HK-2 (cell line): ENCODE data around the gene COQ6.
"Not testable (repeated sequence)": the region's sequence is repeated elsewhere in the genome, so short reads cannot be mapped to it uniquely, and the experiment has no call there.

ENCODE experiments used
- DNase-seq: peaks from one replicate; pipeline ENCODE4 v3.0.0-alpha.2; 2018; ENCODE audit not compliant: unreplicated experiment

COQ6 gene

DNA sequence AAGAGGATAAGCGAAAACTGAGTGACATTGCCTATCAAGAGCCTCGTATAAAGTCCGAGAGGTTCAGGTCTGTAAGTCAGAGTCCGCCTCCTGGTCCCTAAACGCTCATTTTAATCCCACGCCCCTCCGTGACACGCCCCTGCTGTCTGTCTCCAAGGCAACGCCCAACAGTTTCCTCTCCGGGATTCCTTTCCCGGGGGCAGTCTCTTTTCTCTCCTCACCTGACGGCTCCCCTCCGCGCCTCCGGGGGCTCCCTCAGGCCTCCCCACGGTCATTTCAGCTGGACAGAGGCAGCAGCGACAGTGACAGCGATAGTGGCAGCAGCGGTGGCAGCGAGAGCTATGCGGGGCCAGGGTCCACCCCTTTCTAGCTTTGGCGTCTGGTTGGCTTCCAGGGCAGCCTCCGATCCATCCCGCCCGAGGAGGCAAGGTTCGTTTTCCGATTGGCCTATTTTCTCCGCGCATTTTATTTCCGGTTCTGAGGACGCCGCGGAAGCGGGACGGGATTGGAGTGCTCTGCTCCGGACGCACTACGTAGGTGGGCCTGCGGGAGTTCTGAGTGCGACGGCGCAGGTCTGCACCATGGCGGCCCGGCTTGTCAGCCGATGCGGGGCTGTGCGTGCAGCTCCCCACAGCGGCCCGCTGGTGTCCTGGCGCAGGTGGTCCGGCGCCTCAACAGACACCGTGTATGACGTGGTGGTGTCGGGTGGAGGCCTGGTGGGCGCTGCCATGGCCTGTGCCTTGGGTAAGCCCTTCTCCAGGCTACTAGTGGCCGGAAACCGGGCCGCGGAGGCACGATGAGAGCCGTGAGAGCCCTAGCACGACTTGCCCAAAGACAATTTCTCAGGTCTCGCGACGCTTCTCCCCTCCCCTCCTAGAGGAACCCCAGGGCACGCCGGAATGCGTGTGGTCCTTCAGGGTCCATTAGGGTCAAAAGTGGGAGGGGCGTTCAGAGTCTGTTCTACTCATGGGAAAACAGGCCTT, at the start of gene COQ6, which contains the start of gene FAM161B:
Gene COQ6 (plus strand): TSS at position 551 of the 983 bp plus-strand sequence. CDS start 31 bp downstream, at position 582.
Gene FAM161B (minus strand): TSS at position 343 of the 983 bp plus-strand sequence. CDS start 68 bp downstream, at position 275.
- peak; percentile 95 for DNase-seq

DNA sequence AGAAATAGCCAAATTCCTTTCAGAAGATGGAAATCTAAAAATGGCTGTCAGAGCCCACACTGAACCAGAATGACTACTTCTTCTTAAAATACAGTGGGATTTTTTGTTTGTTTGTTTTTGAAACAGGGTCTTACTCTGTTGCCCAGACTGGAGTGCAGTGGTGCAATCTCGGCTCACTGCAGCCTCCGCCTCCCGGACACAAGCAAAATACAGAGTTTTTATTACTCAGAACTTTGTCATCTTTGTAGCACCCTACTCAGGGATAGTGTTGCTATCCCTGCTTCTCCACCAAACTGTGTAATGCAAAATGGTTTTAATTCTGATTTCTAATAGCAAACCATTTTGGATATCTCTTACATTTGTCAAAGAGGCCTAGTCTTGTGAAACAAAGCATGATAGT, 47.1 kb upstream of the COQ6 start:
- DNase-seq = no peak

DNA sequence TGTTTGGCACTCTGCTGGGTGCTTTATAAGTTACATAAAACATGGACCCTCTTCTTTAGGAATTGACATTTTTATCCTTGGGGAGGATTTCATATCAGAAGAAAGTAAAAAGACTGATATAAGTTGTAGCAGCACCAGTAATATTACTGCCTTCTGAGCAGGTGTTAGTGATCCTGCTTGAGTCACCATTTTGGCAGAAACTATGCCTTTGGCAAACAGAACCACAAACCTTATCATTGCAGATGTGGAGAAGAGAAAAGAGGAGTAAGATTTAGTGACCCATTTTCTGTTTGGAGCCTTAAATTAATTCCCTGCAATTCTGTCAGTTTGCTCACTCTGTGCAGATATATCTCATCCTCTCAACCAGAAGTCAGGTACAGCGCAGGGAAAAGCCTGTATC, 40.4 kb upstream of the COQ6 start:
- DNase-seq = no peak

DNA sequence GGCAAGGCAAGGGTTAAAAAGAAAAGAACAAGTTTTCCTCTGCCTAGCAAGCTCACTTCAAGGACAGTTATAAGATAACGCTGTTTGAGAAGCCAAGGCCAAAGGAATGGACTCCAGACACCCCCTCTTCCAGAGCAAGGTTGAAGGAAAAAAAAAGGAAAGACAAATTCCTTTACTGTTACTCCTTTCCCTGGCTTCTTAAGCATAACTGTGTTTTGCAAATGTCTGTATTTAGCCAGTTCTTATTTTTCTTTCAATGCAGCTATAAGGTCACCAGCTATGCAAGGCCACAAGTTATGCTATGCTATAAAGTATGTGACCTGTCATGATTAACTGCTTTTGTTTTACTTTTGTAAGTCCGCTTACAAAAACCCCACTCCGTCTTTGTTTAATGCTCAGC, 36.8 kb upstream of the COQ6 start:
- DNase-seq = no peak

DNA sequence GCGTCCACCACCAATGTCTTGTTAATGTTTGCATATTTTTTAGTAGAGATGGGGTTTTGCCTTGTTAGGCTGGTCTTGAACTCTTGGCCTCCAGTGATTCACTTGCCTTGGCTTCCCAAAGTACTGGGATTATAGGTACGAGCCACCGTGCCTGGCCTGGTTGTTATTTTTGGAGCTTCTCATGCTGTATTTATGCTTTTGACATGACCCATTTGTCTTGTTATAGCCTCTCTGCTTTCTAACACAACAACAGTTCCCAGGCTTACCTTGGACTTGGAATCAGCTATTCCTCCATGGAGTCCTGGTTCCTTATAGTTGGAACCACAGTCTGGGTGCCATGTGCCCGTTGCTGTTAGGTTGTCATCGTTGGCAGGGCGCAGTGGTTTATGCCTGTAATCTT, 33.8 kb upstream of the COQ6 start:
- no peak for DNase-seq

DNA sequence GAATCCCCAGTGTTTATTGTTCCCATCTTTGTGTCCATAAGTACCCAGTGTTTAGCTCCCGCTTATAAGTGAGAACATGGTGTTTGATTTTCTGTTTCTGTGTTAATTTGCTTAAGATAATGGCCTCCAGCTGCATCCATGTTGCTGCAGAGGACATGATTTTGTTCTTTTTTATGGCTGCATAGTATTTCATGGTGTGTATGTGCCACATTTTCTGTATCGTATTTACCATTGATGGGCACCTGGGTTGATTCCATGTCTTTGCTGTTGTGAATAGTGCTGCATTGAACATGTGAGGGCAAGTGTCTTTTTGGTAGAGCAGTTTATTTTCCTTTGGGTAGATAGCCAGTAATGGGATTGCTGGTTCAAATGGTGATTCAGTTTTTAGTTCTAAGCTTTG, 30.6 kb upstream of the COQ6 start:
- not testable (repeated sequence) for DNase-seq

DNA sequence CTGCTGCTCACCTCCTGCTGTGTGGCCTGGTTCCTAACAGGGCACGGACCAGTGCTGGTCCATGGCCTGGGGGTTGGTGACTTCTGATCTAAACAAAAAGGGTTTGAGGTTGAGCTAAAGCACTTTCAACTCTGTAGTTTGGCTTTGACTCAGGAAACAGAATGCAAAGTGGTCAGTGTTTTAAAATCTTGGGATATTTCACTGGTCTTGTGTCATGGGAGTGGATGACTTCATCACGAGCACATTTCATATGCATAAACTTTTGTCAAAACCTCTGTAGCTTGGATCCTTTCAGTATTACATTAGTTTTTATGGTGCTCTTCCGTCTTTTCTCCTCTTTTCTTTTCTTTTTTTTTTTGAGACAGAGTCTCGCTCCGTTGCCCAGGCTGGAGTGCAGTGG, 25.8 kb upstream of the COQ6 start:
- DNase-seq = no peak

DNA sequence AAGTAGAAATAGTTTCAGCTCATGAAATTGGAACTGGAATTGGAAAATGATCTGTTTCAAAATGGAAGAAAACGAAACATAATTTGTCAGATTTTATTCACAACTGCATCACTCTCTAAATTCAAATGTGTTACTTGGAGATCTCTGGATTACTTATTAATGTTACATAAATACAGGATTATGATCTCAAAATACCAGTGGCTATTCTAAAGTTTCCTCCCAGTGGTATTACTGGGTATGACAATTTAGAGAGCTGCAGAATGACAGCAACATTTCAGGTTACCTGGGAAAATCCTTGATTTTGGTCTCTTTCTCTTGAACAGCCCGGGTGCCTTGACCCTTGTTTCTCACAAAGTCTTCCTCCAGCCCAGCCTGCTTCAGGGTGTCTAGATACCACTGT, 14.4 kb upstream of the COQ6 start:
- DNase-seq = no peak

DNA sequence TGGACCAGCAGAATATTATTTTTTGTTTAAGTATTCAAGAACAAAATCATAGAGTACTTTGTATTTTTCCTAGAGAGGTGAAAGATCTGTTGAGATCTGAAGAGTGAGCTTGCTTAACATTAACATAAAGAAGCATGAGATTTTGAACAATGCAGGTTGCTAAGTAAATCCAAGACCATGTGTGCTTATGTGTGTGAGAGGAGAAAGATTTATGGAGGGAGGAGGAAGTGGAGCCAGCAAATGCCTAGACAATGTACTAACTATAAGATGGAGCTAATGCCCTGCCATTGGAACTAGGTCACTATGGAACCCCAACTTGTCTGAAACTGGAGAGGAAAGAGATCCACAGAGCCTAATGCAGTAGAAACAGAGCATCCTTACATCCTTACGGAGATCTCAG, 13.6 kb upstream of the COQ6 start:
- DNase-seq = no peak

DNA sequence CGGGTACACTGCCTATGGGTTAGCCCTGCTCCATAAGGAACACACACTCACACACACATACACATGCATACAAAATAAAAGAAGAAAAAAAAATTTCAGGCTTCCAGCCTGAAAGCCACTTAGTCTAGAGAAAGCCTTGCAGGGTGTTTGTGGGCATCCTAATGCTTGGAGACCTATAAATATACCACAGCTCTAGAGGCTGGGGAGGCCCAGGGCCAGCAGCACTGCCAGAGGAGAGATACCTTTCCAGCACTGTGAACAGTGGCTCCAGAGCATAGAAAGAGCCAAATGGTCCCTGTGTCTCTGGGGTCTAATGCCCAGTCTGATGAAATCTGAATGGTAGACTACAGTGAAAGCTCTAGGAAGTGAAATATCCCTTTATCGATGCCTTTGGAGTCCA, 13.1 kb upstream of the COQ6 start:
- no peak for DNase-seq

DNA sequence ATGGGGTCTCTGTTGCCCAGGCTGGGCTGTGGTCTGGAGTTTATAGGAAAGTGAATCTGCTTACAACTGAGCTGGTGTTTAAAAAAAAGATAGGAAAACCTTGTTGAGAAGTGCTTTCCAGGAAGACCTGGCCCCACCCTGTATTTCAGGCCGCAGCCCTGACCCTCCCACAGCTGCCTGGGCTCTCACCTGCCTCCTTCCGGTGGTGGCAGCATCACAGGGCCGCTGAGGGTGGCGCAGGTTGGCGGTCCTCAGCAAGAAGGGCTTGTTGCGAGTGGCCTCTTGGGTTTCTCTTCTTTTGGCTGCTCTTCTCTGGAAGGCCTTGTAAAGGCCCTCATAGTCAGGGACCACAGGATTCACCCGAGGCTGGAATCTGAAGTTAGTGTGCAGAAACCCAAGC, 7.9 kb upstream of the COQ6 start:
- DNase-seq = no peak

DNA sequence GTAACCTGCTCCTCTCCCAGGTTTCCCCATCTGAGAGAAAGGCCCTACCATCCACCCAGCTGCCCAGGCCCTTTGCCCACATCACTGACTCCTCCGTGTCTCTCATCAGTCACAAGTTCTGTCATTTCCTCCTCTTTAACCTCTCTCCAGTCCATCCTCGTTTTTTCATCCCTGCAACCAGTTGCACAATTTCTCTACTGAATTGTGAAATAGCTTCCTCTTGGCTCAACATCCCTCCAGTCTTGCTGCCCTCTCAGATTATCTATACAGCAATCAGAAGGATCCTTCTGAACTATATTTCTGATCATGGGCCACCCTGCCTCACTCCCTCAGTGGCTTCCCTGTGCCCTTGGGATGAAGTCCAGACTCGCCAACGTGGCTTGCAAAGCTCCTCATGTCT, 7.0 kb upstream of the COQ6 start:
- peak; percentile 11 for DNase-seq

DNA sequence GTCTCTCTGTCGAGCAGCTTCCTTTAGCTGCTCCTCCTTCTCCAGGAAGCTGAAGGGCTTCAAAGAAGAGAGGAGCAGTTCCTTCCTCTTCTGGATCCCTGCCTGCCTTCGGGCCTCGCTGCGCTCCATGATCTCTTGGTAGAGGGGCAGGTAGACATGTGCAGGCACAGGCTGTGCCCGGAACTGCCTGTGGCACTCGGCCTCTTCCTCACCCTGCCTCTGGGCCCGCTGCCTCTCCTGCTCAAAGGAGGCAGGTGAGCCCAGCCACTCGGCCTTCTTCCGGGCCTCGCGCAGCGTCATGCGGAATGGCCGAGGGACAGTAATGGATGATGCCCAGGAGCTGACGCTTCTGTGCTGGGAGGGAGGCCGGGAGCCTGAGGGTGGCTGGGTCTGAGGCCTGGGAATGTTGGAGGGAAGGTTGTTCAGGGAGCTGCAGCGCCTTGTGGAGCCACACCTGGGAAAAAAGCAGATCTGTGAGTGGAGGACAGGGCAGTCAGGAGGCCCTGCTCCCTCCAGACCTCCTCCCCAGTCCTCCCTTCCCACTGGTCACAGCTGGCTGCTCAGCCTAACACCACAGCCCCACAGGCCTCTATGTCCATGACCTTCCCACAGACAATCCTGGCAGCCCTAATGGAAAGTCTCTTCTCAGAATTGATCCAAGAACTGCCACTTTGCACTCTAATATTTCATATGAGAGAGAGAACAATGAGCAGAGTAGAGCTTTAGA, 5.5 kb upstream of the COQ6 start:
- peak; percentile 10 for DNase-seq

DNA sequence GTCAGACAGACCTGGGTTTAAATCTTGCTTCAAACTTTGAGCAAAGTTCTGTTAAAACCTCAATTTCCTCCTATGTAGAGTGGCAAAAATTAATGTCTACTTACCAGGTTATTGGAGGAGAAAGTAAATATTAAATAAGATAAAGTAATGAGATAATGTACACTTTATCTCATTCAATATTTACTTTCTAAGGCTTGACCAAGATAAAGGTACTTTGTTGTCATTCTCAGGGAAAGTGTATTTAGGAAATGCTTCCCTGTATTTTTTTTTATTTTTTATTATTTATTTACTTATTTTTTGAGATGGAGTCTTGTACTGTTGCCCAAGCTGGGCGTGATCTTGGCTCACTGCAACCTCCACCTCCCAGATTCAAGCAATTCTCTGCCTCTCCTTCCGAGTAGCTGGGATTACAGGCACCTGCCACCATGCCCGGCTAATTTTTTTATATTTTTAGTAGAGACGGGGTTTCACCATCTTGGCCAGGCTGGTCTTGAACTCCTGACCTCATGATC, 4.9 kb upstream of the COQ6 start:
- no peak for DNase-seq

DNA sequence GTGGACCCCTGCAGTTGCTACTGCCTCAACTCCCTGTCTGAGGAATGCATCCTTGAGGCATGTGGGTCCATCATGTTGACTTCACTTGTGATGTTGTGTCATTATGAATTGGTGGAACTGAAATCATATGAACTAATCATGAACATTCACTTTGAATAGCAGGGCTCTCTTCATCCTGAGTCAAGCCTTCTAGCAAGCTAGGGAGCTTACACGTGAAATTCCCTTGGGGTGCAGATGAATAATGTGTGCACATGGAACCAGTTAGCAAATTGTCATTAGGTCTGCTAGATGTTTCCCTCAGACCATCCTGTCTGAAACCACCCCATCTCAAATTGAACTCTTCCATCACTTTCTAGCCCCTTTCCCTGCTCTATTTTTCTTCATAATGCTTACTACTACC, 3.6 kb downstream of the COQ6 start:
- no peak for DNase-seq

DNA sequence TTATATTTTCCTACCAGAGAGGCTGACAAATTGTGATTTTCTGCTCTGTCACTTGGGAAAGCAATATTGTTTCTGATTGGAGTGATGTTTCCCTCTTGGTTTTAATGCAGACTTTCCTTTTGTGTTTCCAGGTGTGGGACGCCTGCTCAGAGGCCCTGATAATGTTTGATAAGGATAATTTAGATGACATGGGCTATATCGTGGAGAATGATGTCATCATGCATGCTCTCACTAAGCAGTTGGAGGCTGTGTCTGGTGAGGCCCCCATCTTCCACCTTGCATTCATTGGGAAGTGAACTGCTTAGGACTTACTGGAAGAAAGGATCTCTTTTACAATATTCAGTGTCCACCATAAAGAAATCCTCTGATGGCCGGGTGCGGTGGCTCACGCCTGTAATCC, 5.6 kb downstream of the COQ6 start:
- DNase-seq = no peak

DNA sequence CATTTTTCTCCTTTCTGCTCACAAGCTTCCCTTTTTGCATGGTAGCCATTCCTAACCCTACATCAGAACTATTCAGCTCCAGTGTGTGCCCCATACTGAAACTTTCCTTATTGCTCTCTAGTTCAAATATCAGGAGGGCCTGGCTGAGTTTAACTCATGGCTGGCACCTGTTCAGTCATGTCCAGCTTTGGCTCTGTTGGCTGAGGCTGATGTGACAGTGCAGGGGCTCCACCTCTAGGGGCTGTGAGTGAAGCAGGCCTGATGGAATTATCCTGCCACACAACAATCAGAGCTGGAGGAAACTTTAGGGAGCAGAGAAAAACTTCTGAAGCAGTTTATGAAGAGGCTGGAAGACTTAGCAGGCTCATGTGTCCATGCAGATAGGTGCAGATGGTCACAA, 8.5 kb downstream of the COQ6 start:
- DNase-seq = no peak

DNA sequence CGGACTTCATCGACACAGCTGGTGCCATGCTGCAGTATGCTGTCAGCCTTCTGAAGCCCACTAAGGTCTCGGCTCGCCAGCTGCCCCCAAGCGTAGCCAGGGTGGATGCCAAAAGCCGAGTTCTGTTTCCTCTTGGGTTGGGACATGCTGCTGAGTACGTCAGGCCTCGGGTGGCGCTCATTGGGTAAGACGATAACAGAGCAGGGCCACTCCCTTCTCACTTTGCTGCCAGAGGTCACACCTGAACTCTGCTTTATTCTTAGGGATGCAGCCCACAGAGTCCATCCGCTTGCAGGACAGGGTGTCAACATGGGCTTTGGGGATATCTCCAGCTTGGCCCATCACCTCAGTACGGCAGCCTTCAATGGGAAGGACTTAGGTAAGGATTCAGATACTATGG, 11.1 kb downstream of the COQ6 start:
- no peak for DNase-seq

DNA sequence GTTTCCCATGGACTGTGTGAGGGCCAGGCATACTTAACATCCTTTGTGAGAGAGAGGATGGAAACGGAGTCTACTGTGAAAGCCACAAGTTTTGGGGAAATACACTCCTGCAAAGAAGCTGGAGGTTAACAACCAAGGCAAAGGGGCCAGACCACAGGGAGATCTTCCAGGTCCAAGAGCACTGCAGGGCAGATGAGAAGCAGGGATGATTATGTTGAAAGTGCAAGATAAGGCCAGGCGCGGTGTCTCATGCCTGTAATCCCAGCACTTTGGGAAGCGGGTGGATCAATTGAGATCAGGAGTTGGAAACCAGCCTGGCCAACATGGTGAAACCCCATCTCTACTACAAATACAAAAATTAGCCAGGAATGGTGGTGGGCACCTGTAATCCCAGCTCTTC, 15.1 kb downstream of the COQ6 start:
- no peak for DNase-seq

DNA sequence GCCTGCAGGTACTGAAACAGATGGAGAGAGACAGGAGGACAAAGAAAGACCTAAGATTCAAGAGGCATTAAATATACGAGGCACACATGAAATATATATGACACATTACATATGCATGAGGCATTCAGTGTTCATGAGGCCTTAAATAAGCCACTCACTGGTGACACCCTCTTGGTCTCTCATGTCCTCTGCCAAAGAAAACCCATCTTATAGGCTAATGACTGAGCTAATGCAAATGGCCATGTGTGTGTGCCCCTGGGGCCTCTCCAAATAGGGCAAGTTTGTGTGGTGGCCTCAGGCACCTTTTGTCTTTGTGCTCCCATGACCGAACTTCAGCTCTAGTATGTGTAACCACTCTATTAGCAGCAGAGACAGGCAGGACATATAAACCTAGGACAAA, 18.8 kb downstream of the COQ6 start:
- DNase-seq = no peak

DNA sequence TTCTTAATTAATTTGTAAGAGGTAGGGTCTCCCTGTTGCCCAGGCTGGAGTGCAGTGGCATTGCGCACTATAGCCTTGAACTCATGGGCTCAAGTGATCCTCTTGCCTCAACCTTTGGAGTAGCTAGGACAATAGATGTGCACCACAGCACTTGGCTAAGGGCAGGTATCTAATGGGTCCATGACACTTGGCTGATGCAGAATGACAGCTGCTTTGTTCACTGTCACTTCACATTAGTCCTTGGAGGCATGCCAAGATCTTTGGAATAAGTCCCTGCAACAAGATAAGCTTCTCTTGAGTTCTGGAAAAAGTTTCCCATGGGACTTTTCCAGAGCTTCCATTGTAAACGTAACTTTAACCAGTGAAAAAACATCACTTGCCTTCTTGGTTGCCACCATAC, 23.4 kb downstream of the COQ6 start:
- no peak for DNase-seq

DNA sequence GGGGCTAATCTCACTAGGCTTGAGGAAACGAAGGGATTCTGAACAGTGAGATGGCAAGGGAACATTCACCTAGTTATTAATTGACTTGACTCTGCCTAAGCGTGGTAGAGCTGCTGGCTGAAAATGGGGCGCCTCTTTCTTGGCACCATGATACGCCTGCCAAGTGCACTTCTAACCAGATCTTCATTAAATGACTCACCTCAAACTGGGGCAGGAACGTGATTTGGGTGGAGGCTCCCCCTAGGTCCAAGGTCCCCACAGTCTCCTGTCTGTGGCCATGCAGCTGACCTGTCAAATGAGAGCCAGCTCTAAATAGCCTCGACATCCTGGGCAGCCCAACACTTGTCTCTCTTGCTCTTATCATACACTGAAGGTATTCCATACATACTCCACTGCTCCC, 26.0 kb downstream of the COQ6 start:
- DNase-seq = no peak

DNA sequence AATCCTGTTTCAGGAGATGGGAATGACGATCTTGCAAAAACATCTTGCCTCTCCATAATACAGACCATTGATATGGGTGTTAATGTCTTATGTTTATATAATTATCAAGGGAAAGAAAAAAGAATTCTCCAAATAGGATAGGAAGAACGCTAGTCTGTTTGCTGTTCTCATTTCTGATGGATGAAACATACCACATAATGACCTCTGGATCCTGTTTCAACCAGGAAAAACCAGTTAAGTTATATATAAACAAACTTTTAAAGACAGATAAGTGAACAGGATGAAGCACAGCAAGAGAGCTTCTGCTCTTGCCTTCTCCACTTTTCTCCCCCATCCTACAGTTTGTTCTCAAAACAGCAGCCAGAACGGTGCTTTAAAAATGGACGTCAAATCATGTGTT, 27.8 kb downstream of the COQ6 start:
- no peak for DNase-seq
